Measurements from ENCODE around the gene LTB. TPM values are rescaled to one million over a fixed set of nuclear protein-coding genes. Genes with fewer than 3 reads are reported as not detected.
"Not testable (repeated sequence)": the region's sequence is repeated elsewhere in the genome, so short reads cannot be mapped to it uniquely, and the experiment has no call there.

LTB gene
- polyA plus RNA-seq, 3 donors = 0.89 to 1.4 (median 1.2) TPM

GRCh38 chr6:31556307-31556706 is 25.9 kb downstream of the LTB start:
- no peak for DNase-seq (ENCODE audit: low read depth in 3 of 3, low spot score in 2 of 3)

- not testable (repeated sequence) for DNase-seq (ENCODE audit: low read depth in 3 of 3, low spot score in 2 of 3)
These were observed 30.9 kb downstream of the LTB start for GRCh38 chr6:31551371-31551770.

- DNase-seq (ENCODE audit: low read depth in 3 of 3, low spot score in 2 of 3) = no peak
These were observed 33.7 kb downstream of the LTB start for GRCh38 chr6:31548544-31548873.

GRCh38 chr6:31547727-31548543 is 34.3 kb downstream of the LTB start:
- no peak for DNase-seq (ENCODE audit: low read depth in 3 of 3, low spot score in 2 of 3)

GRCh38 chr6:31546958-31547726 is 35.1 kb downstream of the LTB start, which contains the start of gene NFKBIL1:
TSS of gene NFKBIL1 (plus strand) at chr6:31547608. CDS start at chr6:31547695, 87 bp downstream.
- peak; percentile 92 to 94 (median 93) for DNase-seq (ENCODE audit: low read depth in 3 of 3, low spot score in 2 of 3)

GRCh38 chr6:31546339-31546957 is 35.8 kb downstream of the LTB start, which contains the start of gene ATP6V1G2:
TSS of gene ATP6V1G2 (minus strand) at chr6:31546608. CDS start at chr6:31546559, 49 bp downstream.
- DNase-seq (ENCODE audit: low read depth in 3 of 3, low spot score in 2 of 3) = peak; percentile 73 to 80 (median 75)

GRCh38 chr6:31545291-31545690 is 36.9 kb downstream of the LTB start:
- DNase-seq (ENCODE audit: low read depth in 3 of 3, low spot score in 2 of 3) = no peak

GRCh38 chr6:31544676-31545075 is 37.5 kb downstream of the LTB start:
- no peak for DNase-seq (ENCODE audit: low read depth in 3 of 3, low spot score in 2 of 3)

GRCh38 chr6:31543639-31544038 is 38.6 kb downstream of the LTB start:
- no peak for DNase-seq (ENCODE audit: low read depth in 3 of 3, low spot score in 2 of 3)

- DNase-seq (ENCODE audit: low read depth in 3 of 3, low spot score in 2 of 3) = peak; percentile 95 to 99 (median 97)
These were observed 40.3 kb downstream of the LTB start, which contains the start of gene DDX39B for GRCh38 chr6:31541658-31542521. TSS of gene DDX39B (minus strand) at chr6:31542003. CDS start at chr6:31540532, 1,471 bp downstream.

- peak in 1 of 3 donors; percentile 29 for DNase-seq (ENCODE audit: low read depth in 3 of 3, low spot score in 2 of 3)
These were observed 41.1 kb downstream of the LTB start for GRCh38 chr6:31541059-31541657.

- no peak for DNase-seq (ENCODE audit: low read depth in 3 of 3, low spot score in 2 of 3)
These were observed 41.6 kb downstream of the LTB start for GRCh38 chr6:31540640-31541039.

GRCh38 chr6:31538805-31539400 is 43.3 kb downstream of the LTB start:
- DNase-seq (ENCODE audit: low read depth in 3 of 3, low spot score in 2 of 3) = no peak

GRCh38 chr6:31535538-31536324 is 46.5 kb downstream of the LTB start:
- no peak for DNase-seq (ENCODE audit: low read depth in 3 of 3, low spot score in 2 of 3)

- no peak for DNase-seq (ENCODE audit: low read depth in 3 of 3, low spot score in 2 of 3)
These were observed 47.6 kb downstream of the LTB start for GRCh38 chr6:31534521-31535040.

- DNase-seq (ENCODE audit: low read depth in 3 of 3, low spot score in 2 of 3) = no peak
These were observed 48.2 kb downstream of the LTB start for GRCh38 chr6:31534011-31534410.

- DNase-seq (ENCODE audit: low read depth in 3 of 3, low spot score in 2 of 3) = no peak
These were observed 48.8 kb downstream of the LTB start for GRCh38 chr6:31533455-31533841.

Data from right renal cortex interstitium (tissue), 3 donors.